GM10847 (cell line): ENCODE measurements around the gene MED26.

ENCODE experiments used
- POLR2A ChIP-seq: IDR thresholded peaks from 2 replicates; pipeline ENCODE4 v1.6.1; 2011; ENCODE audit not compliant: insufficient read length; ENCODE audit errors: extremely low read depth

The MED26 gene

DNA sequence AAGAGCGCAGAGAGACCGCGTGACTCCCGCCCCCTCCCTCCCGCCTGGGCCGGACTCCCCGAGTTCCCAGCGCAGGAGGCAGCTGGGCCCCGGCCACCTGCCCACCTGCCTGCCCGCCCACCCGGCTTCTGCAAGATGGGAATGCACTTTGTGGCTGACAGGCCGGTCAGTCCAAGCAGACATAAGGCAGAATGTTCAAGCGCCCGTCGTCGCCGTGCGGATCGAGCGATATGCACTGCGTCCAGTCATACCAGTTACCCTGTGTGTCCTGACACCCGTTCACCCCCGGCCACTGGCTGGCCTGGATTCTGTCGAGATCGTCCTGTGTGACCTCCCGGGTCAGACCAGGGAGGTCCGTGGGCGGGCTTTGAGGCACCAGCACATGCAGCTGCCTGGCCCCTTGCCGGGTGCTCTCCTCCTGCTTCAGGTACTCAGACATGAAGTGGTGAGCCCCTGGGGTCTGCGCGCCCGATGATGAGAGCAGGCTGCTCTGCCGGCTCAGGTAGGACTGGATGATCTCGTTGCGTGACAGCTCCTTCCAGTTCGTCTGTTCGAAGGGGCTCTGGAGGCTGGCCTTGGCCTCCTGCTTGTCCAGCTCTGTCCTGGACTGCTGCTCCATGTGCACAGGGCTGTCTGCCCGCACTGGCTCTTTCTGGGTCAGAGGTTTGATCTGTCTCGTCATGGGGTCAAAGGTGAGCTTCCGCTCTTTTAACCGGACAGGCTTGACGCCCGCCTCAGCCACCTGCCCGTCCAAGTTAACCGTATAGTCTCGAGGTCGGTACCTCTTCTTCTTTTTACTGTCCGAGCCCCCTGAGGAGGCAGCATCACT lies 51.9 kb downstream of the MED26 start:
- peak; percentile 14 for TF ChIP-seq POLR2A

DNA sequence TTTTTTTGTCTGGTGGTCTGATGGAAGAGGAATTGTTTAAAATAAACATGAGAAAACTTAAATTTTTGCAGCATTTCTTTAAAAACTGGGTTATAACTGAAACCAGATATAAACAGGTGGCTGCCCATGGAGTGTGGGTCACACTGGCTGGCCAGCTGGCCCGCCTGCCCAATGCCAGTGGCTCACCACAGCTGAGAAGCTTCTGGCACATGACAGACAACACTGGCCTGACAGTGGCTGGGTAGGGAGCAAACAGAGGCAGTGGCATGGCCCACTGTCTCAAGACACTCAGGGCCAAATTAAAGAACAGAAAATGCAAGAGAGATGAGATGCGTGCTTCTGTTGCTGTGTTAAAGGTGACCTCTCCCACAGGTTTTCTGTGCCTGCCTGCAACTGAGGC lies 52.7 kb downstream of the MED26 start:
- no peak for TF ChIP-seq POLR2A

DNA sequence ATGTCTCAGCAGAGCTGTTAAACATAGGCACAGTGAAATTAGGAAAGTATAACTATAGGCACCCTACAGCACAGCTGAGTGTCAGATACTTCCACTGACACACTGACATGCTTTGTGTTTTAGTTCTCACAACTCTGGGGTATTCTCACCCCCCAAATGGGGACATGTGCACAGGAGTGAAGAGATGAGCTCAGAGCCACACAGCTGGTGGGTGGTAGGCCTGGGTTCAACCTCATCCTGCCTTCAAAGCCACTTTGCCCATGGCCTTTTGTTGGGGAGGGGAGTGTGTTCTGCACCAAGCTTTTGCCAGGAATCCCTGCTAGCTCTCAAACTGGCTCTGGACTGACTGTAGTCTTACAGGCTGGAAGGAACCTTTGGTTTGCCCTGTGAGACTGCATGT lies 54.1 kb downstream of the MED26 start:
- no peak for TF ChIP-seq POLR2A

DNA sequence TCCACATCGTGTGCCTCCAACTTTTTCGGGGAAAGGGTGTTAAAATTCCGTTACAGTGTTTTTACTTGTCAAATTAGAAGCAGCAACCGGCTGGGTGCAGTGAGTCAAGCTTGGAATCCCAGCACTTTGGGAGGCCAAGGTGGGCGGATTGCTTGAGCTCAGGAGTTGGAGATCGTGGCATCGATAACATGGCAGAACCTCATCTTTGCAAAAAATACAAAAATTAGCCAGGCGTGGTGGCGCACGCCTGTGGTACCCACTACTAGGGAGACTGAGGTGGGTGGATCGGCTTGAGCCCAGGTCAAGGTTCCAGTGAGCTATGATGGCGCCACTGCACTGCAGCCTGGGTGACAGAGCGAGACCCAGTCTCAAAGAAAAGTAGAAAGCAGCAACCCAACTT lies 54.7 kb downstream of the MED26 start:
- no peak for TF ChIP-seq POLR2A

DNA sequence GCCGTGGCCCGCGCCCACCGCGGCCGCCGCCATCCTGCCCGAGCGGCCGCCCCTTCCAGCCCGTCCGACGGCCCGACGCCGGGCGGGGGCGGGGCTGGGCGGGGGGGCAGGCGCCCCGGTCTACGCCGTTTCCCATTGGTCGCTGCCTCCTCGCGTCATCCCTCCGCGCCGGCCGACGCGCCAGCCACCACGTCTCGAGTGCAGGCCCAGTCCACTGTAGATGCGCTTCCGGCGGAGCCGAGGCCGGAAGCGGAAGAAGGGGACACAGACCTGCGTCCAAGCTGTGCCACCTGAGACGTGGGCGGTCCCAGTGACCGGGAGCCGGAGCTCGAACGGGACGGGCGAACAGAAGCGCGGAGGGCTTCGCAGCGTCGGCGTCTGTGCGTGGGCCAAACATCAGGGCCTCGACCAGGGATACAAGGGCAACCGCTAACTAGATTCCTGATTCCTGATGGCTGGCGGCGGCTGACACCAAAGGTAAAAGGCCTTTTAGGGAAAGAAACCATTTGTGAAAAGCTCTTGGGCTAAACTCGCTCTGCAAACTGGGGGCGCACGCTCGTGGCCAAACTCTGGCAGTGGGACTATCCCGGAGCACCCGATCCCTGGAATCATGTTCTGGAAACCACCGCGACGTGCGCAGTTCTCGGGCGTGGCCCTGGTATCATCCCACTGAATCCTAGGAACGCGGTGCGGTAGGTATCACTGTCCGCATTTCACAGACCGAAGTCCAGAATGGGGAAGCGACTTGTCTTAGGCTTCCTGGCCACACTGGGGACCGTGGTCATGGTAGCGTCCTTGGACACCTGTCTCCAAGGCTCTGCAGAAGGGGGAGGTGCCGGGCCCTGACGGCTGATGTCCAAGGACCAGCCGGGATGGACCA lies 55.4 kb downstream of the MED26 start, which contains the start of gene SLC35E1:
Gene SLC35E1, minus strand, starts transcription at position 84 of the 880 bp plus-strand sequence. Its CDS starts 51 bp downstream, at position 33.
- TF ChIP-seq POLR2A = peak; percentile 70

DNA sequence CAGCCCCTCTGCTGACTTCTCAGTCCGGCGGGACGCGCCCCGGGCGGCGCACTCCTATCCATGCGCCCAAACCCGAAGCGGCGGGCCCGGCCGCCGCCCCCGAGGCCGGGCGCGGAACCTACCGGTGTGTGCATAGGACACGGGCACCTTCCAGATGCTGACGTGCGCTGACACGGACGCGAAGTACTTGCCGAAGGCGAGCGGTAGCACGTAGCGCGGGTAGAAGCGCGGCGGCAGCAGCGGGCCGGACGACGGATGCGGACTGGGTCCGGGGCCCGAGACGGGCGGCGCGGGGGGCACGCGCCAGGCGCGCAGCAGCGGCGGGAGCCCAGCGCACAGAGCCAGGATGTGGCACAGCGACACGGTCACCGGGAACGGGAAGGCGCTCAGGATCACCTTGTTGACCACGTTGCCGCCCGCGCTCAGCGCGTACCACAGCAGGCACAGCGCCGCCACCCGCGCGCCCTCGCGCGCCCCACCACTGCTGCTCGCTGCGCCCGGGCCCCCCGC lies 56.1 kb downstream of the MED26 start:
- TF ChIP-seq POLR2A = no peak

DNA sequence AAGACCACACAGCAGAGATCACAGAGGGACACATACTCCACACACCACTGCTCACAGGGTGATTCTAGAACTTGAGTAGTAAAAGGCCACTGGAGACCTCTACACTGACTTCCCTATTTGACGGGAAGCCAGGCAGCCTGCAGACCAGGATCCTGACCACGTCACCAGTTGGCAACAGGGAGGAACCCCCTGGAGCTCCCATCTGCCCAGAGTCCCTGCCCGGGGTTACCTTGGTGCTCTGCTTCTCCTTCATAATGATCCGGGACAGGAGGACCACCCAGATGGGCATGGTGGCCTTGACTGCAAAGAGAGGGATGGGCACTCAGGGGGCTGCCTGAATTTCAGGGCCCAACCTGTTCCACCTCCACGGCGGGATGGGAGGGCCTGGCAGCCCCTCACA lies 56.7 kb downstream of the MED26 start:
- no peak for TF ChIP-seq POLR2A

DNA sequence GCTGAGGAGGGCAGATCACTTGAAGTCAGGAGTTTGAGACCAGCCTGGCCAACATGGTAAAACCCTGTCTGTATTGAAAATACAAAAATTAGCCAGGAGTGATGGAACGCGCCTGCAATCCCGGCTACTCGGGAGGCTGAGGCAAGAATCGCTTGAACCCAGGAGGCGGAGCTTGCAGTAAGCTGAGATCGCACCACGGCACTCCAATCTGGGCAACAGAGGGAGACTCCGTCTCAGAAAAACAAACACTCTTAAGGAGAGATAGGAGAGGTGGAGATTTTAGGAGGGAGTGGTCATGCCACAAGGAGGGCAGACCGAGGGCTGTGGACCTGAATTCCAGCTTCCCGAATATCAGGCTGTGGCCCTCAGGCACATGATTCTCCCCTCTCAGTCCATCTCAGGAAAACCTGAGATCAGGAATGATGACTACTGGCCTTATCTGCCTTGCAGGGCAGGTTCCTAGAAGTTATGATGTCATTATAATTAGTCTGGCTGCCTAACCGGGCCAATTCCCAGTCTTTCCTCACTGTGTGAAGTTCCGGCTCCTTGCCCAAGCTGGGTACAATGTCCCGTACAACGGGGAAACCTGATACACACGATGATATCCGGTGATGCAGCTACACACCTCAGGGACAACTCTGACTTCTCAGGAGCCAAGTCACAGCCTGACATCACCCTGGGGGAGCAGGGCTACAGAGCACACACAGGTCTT lies 58.2 kb downstream of the MED26 start:
- no peak for TF ChIP-seq POLR2A

DNA sequence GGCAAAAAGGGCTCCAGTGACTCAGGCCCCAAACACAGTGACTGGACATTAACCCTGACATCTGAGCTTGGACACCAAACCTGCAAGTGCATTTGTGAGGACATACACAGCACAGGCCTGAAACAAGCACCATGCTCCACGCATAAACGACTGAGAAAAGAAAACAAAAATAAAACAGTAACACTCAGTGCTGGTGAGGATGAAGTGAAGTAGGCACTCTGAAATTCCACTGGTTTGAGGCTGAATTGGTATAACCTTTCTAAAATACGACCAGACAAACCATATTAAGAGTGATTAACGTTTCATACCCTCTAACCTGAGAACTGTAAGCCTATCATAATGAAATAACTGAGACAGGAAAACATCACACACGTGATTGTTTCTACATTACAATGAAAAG lies 61.3 kb downstream of the MED26 start:
- TF ChIP-seq POLR2A = no peak

DNA sequence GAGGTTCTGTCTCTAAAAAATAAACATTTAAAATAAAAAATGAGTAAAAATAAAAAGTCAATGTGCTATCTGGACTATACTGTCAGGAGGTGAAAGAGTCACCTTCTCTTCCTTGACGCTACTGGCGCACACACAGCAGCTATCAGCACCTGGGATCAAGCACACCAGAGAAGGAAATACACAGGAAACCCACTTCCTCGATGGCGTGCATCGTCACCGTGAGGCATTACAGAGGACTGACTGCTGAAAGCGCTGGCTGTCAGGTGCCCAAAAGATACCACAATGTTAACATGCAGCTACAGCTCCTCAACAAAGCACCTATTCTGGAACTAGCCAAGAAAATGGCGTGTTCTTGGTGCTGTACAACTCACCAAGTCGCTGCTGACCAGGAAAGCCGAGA lies 61.8 kb downstream of the MED26 start:
- TF ChIP-seq POLR2A = no peak

DNA sequence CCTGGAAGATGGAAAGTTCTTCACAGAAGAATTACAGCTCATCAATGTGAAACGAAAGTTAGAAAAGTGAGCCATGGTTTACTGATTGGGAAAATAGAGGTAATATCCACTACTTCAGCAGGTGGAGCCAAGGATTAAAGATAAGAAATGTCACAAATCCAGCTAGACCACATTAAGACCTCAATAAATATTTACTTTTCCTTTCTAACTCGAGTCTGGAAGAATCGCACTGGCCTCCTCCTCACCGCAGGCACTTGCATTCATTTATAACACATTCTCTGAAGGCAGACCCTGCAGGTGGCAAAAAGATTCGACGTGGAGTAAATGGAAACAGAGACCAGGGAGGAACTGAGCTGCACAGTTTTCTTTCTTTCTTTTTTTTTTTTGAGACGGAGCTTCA lies 63.2 kb downstream of the MED26 start:
- no peak for TF ChIP-seq POLR2A

DNA sequence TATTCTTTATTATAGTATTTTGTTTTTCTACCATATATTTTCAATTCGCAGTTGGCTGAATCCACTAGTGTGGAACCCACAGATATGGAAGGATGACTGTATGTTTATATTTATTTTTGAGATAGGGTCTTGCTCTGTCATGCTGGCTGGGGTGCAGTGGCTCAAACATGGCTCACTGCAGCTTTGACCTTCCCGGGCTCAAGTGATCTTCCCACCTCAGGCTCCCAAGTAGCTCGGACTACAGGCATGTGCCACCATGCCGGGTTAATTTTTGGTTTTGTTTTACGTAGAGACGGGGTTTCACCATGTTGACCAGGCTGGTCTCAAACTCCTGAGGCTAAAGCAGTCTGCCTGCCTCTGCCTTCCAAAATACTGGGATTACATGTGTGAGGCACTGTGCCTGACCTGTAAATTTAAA lies 65.4 kb downstream of the MED26 start:
- TF ChIP-seq POLR2A = no peak

DNA sequence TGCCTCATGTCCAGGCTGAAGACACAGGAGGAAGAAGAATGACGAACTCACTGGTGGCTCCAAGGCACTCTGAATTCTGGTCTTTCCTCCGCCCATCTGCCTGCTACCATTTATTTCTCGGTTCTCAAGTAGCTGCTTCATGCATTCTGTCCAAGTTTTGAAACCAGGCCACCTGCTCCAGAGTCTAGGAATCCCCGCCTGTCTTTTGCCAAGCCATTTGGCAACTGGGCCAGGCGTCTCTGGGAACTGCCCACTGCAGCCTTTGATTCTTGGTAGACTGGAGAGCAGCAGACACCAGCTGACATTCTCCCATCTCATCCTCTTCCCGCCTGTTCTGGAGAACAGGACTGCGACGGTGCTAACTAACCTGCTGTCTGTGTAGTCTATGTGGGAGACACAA lies 66.6 kb downstream of the MED26 start:
- TF ChIP-seq POLR2A = no peak

DNA sequence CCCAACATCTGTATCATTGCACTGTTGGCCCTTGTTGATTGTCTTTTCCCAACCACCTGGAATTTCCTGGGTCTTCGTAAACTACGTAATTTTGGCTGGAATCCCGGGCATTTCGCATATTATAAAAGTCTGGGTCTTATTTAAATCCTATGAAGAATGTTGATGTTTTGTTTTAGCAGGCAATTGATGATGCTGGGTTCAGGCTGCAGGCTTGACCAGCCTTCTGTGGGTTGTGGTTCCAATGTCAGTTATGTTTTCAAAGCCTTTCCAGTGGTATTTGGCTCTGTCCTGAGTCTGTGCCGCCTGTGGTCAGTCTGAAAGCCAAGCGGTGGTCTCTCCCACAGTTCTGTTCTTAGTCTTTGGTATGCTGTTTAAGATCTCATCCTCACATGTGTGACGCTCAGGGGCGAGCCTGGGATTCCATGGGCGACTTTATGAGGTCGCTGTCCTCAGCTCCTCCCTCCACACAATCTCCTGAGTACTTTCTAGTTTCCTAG lies 68.2 kb downstream of the MED26 start:
- TF ChIP-seq POLR2A = no peak

DNA sequence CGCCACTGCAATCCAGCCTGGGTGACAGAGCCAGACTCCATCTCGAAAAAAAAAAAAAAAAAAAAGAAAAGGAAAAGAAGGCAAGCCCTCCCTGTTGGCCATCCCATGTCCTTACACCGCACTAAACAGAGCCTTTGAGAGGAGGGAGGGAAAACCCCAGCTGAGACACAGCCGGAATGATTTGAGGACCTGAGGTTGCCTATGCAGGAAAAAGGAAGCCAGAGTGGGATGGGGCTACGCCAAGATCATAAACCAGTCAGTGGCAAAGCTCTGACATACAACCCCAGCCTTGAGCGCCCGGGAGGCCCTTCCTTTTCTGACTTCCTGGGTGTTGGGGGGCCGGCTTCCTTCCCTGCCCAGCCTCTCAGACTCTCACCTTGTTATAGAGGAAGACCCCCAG lies 73.2 kb downstream of the MED26 start:
- TF ChIP-seq POLR2A = no peak
